ENCODE results near the gene SARDH. TPM values are rescaled to one million over a fixed set of nuclear protein-coding genes. Genes with fewer than 3 reads are reported as not detected.

The SARDH gene
- total RNA-seq, 6 experiments from 2014 or later, result 67.3 to 183 (median 101) TPM

DNA sequence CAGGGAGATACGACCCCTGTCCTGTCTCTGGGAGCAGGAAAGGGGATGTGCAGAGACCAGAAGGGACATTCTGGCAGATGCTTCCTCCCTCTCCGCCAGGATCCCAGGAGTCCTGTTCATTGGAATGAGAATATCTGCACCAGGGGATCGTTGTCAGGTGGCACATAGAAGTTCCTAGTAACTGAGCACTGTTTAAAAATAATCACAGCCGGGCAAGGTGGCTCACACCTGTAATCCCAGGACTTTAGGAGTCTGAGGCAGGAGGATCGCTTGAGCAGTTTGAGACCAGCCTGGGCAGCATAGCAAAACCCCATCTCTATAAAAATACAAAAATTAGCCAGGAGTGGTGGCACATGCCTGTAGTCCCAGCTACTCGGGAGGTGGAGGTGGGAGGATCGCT lies 12.3 kb downstream of the SARDH start:
- no peak overlapping the region for H3K27ac ChIP-seq
- DNase-seq (peak in 1 of 3 donors; percentile 21), ATAC-seq (no peak)
- H3K27me3 ChIP-seq, result no peaks in the 10 kb centered on the region
- intact Hi-C loops (cut with DNase I), result no loop called here
- no peaks in the 10 kb centered on the region for H3K9me3 ChIP-seq
- no peak overlapping the region for H3K4me3 ChIP-seq
- peaks cover 0 to 43% (median 17%) of the 10 kb centered on the region in 4 donors for H3K36me3 ChIP-seq
- no peak for TF ChIP-seq POLR2A (IDR thresholded peaks at IDR 0.05)
- TF ChIP-seq CTCF (IDR thresholded peaks at IDR 0.05), result no peak
- no peaks in the 10 kb centered on the region for H3K4me1 ChIP-seq
- 85% methylated on average over 4 of the region's 7 CpGs for WGBS (ENCODE audit: insufficient coverage, low coverage, low lambda C conversion rate, missing lambda C conversion rate)

GRCh38 chr9:133718563-133719315 lies 19.4 kb downstream of the SARDH start:
- DNase-seq (peak in 1 of 3 donors; percentile 50), ATAC-seq (no peak)
- no peaks in the 10 kb centered on the region for H3K9me3 ChIP-seq
- no peaks in the 10 kb centered on the region for H3K27me3 ChIP-seq
- H3K36me3 ChIP-seq, result peaks cover 0 to 41% (median 6%) of the 10 kb centered on the region in 4 donors
- H3K4me1 ChIP-seq, result peaks cover 0 to 40% (median 5%) of the 10 kb centered on the region in 4 donors
- H3K4me3 ChIP-seq, result no peak overlapping the region
- intact Hi-C loops (cut with DNase I), result loop anchor here in 1 of 2 donors (10.0 kb wide), 1 partner anchor 214 kb away; no protein-coding TSS in a partner anchor
- no peak for TF ChIP-seq POLR2A (IDR thresholded peaks at IDR 0.05)
- TF ChIP-seq CTCF (IDR thresholded peaks at IDR 0.05), result no peak
- WGBS (ENCODE audit: insufficient coverage, low coverage, low lambda C conversion rate, missing lambda C conversion rate), result 90% methylated on average over 9 of the region's 15 CpGs
- H3K27ac ChIP-seq, result no peak overlapping the region

DNA sequence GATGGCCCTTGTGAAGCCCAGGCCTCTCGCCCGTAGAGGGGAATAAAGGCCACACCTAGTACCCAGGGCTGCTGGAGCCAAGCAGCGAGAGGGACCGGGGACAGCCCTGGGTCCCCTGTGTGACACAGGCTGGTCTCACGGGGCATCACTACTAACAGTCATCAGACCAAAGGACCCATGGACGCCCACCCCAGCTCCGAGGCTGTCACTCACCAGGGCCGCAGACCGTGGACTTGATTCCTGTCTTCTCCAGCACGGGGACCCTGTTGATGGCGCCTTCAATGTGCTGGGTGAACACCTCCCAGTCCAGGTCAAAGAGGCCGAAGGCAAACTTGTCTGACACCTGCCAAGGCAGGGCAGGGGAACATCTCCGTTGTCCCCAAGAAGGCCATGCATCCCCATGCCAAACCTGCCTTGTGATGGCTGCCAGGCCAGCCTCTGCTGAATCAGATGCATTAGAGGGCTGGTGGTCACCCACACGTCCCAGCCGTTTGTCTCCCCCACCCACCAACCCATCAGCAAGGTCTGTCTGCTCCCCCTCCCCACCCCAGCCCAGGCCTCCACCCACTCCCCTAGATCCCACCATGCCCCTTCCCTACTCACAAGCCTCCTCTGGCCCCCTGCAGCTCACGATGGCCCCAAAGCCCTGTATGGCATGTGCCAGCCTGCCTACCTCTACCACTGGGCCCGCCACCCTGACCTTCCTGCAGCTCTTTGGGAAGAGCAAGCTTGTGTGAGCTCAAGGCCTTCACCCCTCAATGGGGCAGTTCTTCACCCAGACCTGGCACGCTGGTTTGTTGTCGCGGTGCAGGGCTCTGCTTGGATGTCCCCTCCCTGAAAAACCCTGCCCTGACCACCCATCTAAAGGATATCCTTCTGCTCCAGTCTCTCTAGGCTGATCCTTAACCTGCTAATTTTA lies 20.8 kb downstream of the SARDH start:
- ATAC-seq (no peak), DNase-seq (peak in 2 of 3 donors; percentile 41 to 42)
- H3K27me3 ChIP-seq, result no peaks in the 10 kb centered on the region
- peak overlapping the region in 1 of 3 donors; percentile 75 for H3K27ac ChIP-seq
- no peaks in the 10 kb centered on the region for H3K9me3 ChIP-seq
- H3K4me3 ChIP-seq, result no peak overlapping the region
- TF ChIP-seq POLR2A (IDR thresholded peaks at IDR 0.05), result no peak
- no peak for TF ChIP-seq CTCF (IDR thresholded peaks at IDR 0.05)
- H3K4me1 ChIP-seq, result peaks cover 0 to 46% (median 5%) of the 10 kb centered on the region in 4 donors
- H3K36me3 ChIP-seq, result peaks cover 0 to 53% (median 9%) of the 10 kb centered on the region in 4 donors
- 88% methylated on average over 5 of the region's 20 CpGs for WGBS (ENCODE audit: insufficient coverage, low coverage, low lambda C conversion rate, missing lambda C conversion rate)
- intact Hi-C loops (cut with DNase I), result loop anchor here in 1 of 2 donors (10.0 kb wide), 1 partner anchor 213 kb away; no protein-coding TSS in a partner anchor

DNA sequence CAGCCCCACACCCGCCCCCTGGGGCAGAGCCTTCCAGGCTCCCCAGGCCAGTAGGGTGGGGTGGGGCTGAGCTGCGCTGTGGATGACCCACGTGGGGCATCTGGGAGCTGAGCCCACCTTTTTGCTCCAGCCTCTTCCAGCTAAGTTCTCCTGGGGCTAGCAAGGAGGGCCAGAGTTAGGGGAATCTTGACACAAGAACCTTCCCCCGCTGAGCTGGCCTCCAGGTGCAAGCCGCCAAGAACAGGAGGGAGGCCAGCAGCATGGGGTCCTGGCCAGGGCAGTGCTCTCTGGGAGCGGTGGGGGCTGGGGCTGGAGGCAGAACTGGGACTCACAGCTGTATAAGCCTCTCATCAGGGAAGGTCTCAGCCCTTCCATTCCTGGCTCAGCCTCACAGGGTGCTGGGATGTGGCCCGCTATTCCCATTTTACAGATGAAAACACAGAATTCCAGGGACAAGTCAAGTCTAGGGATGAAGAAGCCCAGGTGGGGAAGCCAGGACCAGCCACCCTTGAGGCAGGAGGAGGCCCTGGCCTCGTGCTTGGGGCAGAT lies 21.5 kb downstream of the SARDH start:
- Histone ChIP-seq H3K27me3 (no peaks in the 10 kb centered on the region), H3K9me3 (no peaks in the 10 kb centered on the region), H3K4me1 (peaks cover 0 to 46% (median 5%) of the 10 kb centered on the region in 4 donors), H3K4me3 (no peak overlapping the region), H3K27ac (peak overlapping the region in 2 of 3 donors; percentile 36 to 75), H3K36me3 (peaks cover 0 to 57% (median 11%) of the 10 kb centered on the region in 4 donors)
- DNase-seq (peak in 2 of 3 donors; percentile 42 to 54), ATAC-seq (no peak)
- intact Hi-C loops (cut with DNase I), result loop anchor here in 1 of 2 donors (10.0 kb wide), 1 partner anchor 212 kb away; no protein-coding TSS in a partner anchor
- TF ChIP-seq POLR2A (IDR thresholded peaks at IDR 0.05), result no peak
- TF ChIP-seq CTCF (IDR thresholded peaks at IDR 0.05), result no peak
- no CpG with 5 or more reads among the region's 8 CpGs for WGBS (ENCODE audit: insufficient coverage, low coverage, low lambda C conversion rate, missing lambda C conversion rate)

Measured in right lobe of liver (tissue), 6 donors.